HepG2 (cell line): ENCODE data around the gene RHBDF2.

Experiments used
- ATAD3A ChIP-seq: sonication (generic); formaldehyde crosslinking; IDR thresholded peaks from 2 replicates; pipeline ENCODE4 v1.4.0; 2020; ENCODE audit warnings: missing genetic modification reagents
- BHLHE40 ChIP-seq: IDR thresholded peaks from 2 replicates; pipeline ENCODE4 v1.6.1; 2011; ENCODE audit warnings: low read length, improper control_type of control experiment
- EZH2 ChIP-seq: conservative IDR thresholded peaks from 2 replicates; pipeline ENCODE4 v1.6.1; 2012; ENCODE audit warnings: mild to moderate bottlenecking, low read depth, low read length, moderate library complexity
- POLR2A ChIP-seq, 2 experiments: IDR thresholded peaks; 2 replicates each; pipeline ENCODE4 v1.6.1; 2011; ENCODE audit warnings: low read depth in 2 of 2, low read length in 2 of 2, mild to moderate bottlenecking in 1 of 2, moderate library complexity in 1 of 2; ENCODE audit not compliant: insufficient read depth in 1 of 2
- ZNF703 ChIP-seq: sonication (generic); formaldehyde crosslinking; IDR thresholded peaks from 2 replicates; pipeline ENCODE4 v1.5.1; 2020; ENCODE audit warnings: missing genetic modification reagents, mild to moderate bottlenecking, moderate library complexity, borderline replicate concordance
- ZNF790 ChIP-seq: sonication (generic); formaldehyde crosslinking; IDR thresholded peaks from 2 replicates; pipeline ENCODE4 v1.8.0; 2022; ENCODE audit warnings: missing genetic modification reagents, mild to moderate bottlenecking, borderline replicate concordance
- TF ChIP-seq, protein P1 (sequence below): sonication (generic); formaldehyde crosslinking; IDR thresholded peaks from 2 replicates; pipeline ENCODE4 v1.5.0; 2020; ENCODE audit warnings: mild to moderate bottlenecking, missing genetic modification reagents, moderate library complexity
- TF ChIP-seq, protein P2 (sequence below): sonication (generic); formaldehyde crosslinking; IDR thresholded peaks from 2 replicates; pipeline ENCODE4 v1.5.1; 2020; ENCODE audit warnings: mild to moderate bottlenecking, missing genetic modification reagents

DNA sequence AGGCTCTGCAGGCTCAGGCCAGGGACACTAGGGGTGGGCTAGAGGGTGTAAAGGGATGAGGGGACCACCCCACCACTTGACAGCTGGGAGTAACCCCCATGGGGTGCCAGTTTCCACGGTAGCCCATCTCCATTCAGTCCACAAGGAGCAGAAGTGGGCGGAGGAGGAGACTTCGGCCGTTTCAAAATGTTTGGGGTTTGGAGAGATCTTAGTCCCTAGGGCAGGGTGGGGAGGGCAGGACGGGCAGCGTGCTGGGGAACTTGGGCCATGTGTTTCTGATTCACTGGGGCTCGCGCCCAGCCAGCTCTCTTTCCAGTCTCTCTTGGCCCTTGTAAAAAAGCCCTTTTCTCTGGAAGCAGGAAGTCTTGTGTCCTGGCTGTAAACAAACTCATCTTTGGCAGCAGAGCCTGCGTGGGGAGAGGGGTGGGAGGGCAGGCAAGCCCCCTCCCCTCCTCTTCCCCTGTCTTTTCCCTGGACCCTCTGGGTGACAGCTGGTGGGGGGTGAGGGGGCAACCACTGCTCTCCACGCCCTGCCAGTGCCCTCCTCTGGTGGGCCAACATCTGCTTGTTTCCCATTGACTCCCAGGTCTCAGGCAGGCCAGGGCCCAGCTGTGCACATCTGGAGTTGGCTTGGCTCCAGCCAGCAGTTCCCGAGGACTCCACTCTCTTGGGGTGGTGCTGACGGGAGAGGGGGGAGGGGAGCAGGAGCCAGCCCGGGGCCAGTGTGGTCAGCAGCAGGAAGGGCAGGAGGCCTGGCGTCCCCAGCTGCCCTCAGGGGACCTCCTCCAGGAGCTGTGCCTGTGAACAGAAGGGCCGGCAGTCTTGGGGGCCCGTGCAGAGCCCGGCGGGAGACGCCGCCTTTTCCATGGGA is 28.2 kb upstream of the RHBDF2 start:
- TF ChIP-seq BHLHE40: no peak
- TF ChIP-seq, protein P1, sequence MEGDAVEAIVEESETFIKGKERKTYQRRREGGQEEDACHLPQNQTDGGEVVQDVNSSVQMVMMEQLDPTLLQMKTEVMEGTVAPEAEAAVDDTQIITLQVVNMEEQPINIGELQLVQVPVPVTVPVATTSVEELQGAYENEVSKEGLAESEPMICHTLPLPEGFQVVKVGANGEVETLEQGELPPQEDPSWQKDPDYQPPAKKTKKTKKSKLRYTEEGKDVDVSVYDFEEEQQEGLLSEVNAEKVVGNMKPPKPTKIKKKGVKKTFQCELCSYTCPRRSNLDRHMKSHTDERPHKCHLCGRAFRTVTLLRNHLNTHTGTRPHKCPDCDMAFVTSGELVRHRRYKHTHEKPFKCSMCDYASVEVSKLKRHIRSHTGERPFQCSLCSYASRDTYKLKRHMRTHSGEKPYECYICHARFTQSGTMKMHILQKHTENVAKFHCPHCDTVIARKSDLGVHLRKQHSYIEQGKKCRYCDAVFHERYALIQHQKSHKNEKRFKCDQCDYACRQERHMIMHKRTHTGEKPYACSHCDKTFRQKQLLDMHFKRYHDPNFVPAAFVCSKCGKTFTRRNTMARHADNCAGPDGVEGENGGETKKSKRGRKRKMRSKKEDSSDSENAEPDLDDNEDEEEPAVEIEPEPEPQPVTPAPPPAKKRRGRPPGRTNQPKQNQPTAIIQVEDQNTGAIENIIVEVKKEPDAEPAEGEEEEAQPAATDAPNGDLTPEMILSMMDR: peak; percentile 22; the same call in 1 of the 2 replicates
- TF ChIP-seq ZNF790: no peak; the same call in 1 of the 2 replicates
- no peak for TF ChIP-seq EZH2
- TF ChIP-seq ZNF703 (CRISPR knock-in tag): no peak
- no peak for TF ChIP-seq POLR2A (IDR thresholded peaks at IDR 0.05; ENCODE audit: insufficient read depth in 1 of 2, low read depth in 2 of 2, low read length in 2 of 2)
- TF ChIP-seq ATAD3A (CRISPR knock-in tag): no peak
- TF ChIP-seq, protein P2, sequence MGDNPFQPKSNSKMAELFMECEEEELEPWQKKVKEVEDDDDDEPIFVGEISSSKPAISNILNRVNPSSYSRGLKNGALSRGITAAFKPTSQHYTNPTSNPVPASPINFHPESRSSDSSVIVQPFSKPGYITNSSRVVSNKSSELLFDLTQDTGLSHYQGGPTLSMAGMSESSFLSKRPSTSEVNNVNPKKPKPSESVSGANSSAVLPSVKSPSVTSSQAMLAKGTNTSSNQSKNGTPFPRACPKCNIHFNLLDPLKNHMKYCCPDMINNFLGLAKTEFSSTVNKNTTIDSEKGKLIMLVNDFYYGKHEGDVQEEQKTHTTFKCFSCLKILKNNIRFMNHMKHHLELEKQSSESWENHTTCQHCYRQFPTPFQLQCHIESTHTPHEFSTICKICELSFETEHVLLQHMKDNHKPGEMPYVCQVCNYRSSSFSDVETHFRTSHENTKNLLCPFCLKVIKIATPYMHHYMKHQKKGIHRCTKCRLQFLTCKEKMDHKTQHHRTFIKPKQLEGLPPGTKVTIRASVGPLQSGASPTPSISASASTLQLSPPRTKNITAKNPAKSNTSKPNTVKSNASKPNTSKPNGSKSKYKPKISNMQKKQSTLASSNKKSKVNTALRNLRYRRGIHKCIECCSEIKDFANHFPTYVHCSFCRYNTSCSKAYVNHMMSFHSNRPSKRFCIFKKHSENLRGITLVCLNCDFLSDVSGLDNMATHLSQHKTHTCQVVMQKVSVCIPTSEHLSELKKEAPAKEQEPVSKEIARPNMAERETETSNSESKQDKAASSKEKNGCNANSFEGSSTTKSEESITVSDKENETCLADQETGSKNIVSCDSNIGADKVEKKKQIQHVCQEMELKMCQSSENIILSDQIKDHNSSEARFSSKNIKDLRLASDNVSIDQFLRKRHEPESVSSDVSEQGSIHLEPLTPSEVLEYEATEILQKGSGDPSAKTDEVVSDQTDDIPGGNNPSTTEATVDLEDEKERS: no peak
